HG02981 (cell line): ENCODE data around the gene STUM.
"Not testable (repeated sequence)": the region's sequence is repeated elsewhere in the genome, so short reads cannot be mapped to it uniquely, and the experiment has no call there.

ENCODE experiments used
- ATAC-seq: cut with Tn5 transposase; IDR thresholded peaks from one replicate; pipeline ENCODE4 v1.9.1; 2021; ENCODE audit warnings: mild to moderate bottlenecking, moderate library complexity; ENCODE audit not compliant: unreplicated experiment

Gene STUM

DNA sequence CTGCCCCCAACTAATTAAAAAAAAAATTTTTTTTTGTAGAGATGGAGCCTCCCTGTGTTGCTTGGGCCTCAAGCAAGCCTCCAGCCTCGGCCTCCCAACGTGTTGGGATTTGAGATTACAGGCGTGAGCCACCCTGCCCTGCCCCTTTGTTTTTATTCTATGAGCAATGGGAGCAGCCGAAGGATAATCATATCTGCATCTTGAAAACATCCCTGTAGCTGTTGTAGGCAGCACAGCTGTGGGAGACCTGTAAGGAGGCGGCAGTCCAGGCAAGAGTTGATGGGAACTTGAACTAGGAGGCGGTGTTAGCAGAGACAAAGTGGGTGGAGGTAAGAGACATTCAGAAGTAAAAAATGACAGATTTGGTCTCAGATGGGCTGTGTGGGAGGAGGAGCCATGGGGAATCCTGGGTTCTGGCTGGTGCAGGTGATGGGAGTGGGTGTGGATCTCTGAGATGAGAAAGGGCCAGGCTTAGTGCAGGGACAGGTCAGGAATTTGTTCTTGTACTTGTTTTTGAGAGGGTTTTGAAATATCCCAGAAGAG lies 31.3 kb downstream of the STUM start:
- no peak for ATAC-seq

DNA sequence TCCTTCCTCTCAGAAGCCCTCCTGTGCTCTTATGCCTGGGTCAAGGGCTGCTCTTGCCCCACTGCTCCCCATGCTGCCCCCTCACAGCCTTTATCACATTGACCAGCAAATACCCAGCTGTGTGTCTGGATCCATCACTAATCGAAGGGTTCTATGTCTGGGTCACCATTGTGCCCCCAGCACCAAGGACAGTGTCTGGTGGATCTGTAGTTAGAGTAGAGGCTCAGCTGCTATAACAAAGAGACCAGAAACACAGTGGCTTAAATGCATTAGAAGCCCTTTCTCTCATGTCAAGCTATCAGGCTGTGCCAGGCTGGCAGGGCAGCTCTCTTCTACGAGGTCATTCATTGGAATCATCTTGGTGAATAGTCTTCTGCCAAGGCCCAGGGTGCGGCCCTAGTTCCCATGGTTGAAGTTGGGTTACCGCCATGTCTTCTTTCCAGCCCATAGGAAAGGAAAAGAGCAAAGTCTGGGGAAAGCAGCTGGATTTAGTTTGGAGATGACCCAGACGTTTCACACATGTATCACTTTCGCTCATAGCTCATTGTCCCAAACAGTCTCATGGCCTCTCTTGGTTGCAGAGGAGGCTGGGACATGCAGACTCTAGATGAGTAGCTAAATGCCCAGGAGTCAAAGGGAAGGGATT lies 32.2 kb downstream of the STUM start:
- no peak for ATAC-seq

DNA sequence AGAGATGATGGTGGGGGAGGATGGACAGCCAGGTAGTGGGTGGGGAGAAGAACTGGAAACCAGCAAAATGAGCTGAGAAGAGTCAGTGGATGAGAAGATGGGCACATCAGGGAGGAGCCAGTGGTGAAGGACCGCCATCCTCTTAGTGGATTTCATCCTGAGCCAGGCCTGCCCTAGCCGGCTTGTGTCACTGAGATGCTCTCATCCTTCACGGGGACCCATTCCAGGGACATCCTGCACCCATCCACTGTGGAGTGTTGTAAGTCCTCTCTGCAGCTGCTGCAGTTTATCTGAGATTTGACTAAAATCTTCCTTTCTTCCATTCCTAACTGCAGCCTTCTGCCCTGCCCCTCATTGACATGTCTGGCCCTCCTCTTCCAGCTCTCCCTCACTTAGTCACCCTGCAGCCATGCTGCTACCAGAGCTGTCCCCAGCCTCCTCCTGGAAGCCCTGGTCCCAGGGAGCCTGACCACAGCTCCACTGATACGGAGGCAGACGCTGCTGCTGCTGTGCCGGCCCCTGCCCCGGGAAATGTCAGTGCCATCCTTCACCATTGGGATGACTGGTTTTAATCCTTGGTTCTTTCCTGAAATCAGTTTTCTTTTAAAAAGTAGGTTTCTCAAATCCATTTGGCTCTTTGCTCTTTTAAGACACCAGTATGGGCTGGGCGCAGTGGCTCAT lies 33.2 kb downstream of the STUM start:
- no peak for ATAC-seq

DNA sequence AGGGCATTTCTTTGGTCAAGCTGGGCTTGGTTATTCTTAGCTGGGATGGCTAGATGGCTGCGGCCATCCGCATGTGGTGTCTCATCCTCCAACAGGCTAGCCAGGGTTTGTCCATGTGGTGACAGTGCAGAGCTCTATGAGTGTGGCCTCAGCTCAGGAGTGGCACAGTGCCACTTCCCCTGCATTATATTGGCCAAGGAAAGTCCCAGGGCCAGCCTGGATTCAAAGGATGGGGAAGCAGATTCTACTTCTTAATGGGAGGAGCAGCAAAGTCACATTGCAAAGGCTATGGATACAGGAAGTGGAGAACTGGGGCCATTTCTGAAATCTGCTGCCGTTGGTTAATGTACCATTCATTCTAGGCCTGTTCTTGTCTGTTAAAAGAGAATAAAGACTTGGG lies 34.4 kb downstream of the STUM start:
- ATAC-seq, result no peak

DNA sequence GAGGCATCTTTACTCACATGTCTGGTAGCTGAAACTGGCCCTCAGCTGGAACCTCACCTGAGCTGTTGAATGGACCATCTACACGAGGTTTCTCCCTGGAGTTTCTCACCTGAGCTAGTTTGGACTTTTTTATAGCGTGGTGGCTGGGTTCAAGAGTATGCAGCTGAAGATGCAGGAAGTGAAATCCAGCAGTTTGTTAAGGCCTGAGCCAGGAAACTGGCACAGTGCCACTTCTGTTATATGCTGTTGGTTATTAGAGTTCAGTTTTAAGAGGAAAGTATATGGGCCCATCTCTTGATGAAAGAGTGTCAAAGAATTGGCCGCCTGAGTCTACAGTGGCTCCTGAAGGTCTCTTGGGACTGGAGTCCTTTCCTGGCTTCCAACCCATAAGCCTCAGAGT lies 35.6 kb downstream of the STUM start:
- ATAC-seq, result no peak

DNA sequence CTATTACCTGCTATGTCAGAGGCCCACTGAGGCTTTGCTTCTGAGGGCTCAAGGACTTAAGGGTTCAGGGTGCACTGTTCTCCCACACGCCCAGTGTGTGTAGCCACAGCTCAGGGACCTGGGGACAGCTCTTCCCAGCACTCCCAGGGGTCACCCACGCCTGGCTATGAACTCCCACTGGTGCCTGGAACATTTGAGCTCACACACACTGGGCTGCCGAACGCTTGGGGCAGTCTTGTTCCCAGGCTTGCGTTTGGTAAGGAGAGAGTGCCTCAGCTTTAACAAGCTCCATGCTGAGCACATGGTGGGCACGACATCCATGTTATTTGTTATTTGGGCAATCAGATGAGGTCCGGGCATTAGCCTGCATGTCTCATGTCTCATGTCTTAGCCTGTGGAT lies 37.6 kb downstream of the STUM start:
- ATAC-seq, result no peak

DNA sequence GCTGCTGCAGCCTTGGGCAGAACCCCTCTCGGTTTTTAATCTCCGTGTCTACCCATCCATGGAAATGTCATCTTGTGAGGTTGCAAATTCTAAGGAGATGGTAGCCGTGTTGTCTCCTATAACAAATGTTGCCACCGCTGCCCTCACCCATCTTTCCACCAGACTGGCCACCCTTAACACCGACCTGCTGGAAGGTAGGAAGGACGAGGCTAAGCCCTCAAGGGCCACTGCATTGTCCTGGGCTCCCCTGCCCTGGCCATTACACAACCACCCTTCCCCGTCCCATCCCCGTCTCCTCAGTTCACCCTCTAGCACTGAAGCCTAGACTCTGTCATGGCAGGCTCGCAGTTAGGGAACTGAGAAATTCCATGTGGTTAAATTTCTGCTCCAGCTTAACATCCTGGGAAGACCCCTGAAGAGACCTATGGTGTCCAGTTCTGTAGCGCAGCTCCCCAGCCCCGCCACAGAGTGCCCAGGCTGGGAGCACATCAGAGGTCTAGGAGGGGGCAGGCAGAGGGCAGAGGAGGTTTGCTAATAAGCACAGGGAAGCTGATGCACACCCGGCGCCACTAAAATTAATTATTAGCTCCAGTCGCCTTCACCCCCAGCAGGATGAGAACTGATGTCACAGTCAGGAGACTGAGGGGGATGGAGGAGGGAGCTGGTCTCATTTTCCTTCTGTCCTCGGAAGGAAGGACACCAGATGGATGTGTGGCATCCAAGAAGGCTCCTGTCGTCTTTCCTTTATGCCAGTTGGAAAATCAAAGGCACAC lies 38.3 kb downstream of the STUM start:
- ATAC-seq, result no peak

DNA sequence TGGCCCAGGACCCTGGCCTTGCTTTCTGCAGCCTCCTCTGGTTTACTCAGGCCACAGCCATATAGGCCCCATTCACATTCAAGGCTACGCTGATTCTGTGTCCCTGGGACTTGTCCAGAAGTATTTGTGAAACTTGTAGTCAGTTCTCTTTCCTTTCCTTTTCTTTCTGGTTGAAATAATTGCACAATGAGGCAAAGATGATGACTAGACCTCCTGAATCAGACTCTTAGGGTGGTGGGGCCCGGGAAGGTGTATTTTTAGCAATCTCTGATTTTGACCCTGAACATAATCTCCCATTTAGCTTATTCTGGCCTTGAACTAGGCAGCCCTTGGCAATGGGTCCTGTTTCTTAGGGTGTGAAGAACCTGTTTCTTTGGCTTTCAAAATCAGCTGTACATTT lies 39.9 kb downstream of the STUM start:
- no peak for ATAC-seq

DNA sequence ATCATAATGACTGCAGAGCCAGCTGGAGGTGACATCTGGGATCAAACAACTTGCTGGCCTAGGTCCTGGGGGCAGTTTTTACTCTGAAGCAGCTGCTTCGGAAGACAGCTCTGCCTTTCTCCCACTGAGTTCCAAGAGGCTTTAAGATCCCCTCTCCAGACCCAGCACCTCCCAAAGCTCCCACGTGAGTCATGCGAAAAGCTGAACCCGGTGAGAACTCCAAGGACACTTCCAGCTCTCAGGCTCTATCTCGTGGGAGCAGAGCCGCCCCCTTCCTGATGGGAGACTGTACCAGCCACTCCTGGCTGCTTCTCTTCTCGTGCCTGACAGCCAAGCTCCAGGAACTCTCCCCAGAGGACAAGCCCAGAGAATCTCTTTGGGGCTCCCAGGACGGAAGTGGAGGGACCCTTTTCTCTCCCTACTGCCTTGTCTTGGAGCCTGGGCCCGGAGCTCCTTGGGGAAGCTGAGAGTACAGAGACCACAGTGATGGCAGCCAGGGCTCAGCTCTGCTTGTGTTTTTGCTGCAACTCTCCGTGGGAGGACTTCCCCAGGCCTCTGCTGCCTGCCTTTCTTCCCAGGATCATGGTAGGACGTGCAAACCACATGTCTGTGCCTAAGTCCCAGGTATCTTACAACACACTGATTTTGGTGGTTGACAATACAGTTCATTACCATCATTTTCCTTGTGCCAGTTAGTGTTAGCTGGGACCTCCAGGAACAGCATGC lies 40.6 kb downstream of the STUM start:
- no peak for ATAC-seq

DNA sequence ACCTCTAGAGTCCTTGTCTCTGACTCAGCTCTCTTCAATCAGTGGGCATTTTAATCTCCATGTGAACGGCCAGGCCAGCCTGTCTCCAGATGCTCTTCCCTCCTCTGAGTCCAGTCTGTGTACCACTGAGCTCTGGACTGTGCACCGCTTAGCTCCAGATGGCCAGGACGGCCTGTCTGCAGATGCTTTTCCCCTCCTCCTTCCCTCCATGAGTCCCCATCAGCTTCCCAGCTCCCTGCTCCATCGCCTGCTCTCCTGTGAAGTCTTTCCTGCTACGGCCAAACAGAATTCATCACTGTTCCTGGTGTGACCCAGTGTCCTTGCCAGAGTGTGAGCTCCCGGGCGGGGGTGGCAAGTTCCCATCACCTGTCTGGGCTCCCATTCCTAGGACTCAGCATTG lies 42.0 kb downstream of the STUM start:
- ATAC-seq, result no peak

DNA sequence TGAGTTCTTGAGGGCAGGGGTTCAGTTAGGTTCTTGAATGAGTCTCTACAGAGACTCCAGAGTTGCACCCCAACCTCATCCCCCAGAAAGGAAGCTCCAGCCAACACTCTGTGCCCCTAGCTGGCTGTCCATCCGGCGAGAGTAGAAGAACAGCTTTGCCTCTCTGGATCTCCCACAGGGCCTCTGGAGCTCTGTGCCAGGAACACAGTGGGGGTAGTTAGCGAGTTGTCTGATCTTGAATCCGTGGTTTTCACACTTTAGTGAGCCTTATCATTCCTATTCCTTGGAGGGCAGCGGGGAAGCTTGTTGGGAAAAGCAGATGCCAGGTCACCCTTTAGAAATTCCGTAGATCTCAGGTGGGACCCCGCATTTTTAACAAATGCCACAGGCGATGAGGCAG lies 45.0 kb downstream of the STUM start:
- ATAC-seq, result no peak

DNA sequence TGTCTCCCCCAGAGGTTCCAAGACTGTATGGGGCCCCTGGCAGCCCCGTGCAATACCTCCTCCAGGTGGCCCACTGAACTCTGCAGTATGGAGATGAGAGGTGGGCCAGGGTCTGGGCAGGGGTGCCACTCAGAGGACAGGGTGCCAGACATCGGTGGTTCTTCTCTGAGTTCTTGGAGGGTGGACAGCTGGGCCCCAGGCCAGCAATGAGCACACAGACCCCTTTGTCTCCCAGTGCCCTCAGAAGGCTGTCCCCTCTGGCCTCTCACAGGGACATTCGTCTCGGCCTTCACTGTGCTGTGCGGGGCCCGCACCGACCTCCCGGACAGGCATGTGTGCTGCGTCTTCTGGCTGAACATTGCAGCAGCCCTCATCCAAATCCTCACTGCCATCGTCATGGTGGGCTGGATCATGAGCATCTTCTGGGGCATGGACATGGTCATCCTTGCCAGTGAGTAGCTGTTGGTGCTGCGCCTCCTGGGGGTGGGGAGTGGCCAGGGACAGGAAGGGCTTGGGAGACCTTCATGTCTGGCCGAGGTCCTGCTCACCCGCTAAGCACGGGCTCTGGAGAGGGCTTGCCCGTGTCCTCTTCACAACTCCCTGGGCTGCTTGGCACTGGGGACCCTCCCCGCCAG lies 48.1 kb downstream of the STUM start:
- no peak for ATAC-seq

DNA sequence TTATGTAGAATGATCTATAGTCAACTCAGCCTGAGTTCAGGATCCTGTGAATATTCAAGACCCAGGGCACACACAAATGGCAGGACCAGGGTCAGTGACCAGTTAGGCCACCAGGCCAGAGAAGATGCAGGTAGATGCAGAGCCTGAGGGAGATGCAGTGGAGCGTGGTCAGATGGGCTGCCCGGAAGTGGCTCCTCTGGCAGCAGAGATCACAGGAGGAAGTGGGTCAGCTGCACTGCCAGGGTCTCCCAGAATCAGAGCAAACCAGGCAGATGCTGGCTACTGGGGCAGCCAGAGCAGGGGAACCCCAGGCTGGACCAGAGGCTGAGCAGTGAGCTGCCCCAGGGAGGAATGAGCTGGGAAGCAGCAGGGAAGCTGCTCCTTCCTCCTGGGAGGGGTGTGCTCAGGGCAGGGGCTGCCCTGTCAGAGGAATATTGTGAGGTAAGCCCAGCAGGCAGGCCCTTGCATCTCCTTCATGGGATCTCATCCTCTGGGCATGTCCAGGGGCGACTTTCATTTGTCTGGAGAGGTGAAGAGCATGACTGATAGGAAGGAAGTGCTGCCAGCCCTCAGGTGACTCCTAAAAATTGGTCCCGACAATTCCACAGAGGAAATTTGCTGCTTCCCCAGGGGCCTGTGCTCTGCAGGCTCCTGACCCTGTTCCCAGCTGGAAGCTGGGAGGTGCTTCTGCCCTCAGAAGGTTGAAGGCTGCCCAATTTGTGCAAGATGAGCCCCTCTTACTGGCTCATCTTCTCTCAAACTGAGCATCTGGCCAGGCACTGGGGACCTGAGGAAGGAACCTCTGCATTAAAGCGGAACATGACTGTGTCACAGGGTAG lies 49.3 kb downstream of the STUM start:
- ATAC-seq, result no peak

DNA sequence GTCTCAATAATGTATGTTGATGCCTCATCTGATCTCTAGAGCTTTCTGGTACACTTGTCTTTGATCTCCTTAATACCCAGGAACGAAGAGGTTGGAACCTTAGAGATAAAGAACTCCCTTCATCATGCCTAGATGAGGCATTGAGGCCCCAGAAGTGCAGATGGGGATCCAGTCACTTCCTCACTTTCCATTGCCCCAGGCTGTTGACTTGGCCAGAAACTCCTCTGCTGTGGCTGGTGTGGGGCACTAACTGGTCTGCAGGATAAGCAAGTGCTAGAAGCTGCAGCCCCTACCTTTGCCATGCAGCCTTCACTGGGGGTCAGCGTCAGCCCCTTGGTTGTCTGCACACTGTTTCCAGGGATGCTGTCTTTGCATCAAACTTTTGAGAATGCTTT lies 49.9 kb downstream of the STUM start:
- ATAC-seq, result no peak

DNA sequence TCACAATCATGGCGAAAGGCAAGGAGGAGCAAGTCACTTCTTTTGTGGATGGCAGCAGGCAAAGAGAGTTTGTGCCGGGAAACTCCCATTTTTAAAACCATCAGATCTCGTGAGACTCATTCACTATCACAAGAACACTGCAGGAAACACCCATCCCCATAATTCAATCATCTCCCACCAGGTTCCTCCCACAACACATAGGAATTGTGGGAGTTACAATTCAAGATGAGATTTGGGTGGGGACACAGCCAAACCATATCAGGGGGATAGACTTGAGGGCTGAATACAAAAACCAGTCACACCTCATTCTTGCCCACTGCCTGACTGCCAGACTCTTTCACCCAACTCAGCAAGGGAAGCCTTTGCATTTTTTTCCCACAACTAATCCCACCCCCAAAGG lies 50.4 kb downstream of the STUM start:
- ATAC-seq, result not testable (repeated sequence)

DNA sequence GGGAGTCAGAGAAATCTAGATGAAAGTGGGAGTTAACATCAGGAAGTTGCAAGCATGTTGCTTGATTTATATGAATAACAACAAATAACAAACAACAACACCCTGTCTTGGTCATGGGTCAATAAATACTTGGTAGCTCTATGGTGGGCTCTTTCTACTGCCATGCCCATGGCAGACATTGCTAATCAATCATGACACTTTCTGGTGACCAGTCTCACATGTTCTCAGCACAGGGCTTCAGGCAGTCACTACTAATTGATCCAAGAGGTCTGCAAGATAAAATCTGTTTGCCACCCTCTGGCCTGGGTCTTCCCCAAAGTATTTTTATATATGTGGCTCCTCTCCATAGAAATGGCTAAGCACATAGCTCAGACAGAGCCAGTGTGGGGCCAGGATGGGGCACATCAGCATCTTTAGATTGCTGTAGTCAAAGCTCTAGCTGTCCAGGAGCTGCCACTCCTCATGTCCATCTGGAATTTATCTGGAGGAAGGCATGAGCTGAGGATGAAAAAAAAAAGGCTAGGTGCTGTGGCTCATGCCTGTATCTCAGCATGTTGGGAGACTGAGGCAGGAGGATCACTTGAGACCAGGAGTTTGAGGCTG lies 51.2 kb downstream of the STUM start:
- ATAC-seq, result no peak

DNA sequence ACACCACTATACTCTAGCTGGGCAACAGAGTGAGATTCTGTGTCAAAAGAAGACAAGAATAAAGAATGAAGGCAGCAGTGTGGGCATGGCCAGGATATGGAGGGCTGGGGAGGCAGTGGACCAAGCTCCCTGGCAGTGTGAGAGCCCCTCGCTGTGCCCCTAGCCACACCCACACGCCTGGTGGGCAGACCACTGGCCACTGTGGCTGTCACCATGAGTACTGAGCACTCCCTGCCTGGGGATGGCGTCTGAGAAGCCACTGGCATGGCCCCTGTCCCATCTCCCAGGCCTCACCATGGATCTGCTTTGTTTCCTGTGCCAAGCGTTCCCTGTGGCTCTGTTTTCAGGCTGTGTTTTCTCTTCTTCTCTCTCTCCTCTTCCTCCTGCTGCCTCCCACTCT lies 51.7 kb downstream of the STUM start:
- no peak for ATAC-seq

DNA sequence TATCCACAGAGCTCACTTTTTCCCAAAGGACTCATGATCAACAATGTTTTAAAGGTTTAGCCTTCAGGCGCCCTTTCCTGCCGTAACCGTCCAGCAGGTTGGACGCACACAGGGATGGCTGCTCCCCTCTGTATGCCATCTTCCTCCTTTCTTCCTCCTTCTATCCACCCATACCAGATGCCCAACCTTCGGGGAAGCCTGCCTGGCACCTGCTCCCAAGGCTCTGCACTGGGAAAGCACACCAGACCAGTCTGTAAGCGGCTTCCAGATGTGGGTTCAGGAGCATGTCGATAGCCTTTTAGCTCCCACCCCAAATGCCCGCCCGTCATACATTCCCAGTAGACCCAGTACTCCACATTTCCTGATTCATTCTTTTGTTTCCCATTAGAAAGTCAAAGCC lies 52.9 kb downstream of the STUM start:
- ATAC-seq, result no peak

DNA sequence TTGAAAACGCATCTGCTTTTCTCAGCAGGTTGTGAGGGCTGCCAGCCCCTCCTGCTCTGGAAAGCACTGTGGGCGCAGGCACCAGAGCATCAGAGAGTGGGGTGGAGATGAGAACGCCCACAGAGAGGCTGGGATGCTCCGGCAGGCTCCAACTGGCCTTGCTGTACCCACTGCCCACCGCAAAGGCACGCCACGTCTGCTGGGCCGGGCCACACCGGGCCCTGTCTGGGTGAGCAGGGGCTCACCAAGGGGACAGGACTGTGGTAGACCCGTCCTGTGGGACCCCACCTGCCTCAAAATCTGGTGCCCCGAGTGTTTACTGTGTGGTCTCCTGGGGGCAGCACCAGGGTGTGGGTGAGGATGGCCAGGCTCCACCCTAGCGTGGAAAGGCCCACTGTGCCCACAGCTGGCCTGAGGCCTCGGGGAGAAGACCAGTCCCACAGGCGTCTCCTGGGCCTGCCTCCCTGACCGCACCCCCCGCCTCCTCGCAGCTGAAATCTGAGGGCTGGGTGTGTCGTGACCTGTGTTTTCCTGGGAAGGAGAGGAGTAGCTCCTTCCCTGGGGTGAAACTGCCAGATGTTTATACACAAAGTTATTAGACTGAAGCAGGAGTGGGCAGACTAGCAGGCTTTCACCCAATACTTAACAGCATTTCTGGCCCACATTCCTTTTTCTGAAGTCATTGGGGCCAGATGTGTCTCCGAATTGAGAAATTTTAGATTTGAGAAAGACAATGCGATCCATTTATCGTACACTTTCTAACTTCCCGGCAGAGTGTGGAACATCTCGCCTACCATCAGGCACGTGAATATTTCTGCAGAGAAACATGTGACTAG lies 53.8 kb downstream of the STUM start:
- ATAC-seq, result no peak
